Cardiac muscle cell (in vitro differentiated cells and primary cell): Measurements from ENCODE around the gene FBXO40. TPM values are rescaled to one million over a fixed set of nuclear protein-coding genes. Genes with fewer than 3 reads are reported as not detected.

Experiments used
- DNase-seq, 2 donors: peaks; one replicate each; pipeline versions ENCODE4 v3.0.0 to v3.0.0-alpha.2; 2010 to 2017; ENCODE audit warnings: low read depth in 1 of 2, low spot score in 1 of 2
- H3K27ac ChIP-seq: fragments of 200-600 bp; sonication (generic); 2 replicates; pipeline ENCODE4 v1.5.1; 2016
- H3K27me3 ChIP-seq: fragments of 200-600 bp; sonication (generic); 2 replicates; pipeline ENCODE4 v1.6.0; 2016; ENCODE audit warnings: control low read depth
- H3K36me3 ChIP-seq: fragments of 200-600 bp; sonication (generic); 2 replicates; pipeline ENCODE4 v1.5.1; 2016; ENCODE audit warnings: control low read depth
- H3K4me1 ChIP-seq: fragments of 200-600 bp; sonication (generic); 2 replicates; pipeline ENCODE4 v1.8.1; 2017; ENCODE audit warnings: low read depth, mild to moderate bottlenecking, mixed run types
- H3K4me3 ChIP-seq: fragments of 200-600 bp; sonication (generic); 2 replicates; pipeline ENCODE4 v1.5.1; 2016; ENCODE audit warnings: mild to moderate bottlenecking
- H3K9me3 ChIP-seq: fragments of 200-600 bp; sonication (generic); 2 replicates; pipeline ENCODE4 v1.5.1; 2017; ENCODE audit warnings: low read depth, mild to moderate bottlenecking, control low read depth
- polyA plus RNA-seq: library from polyadenylated mRNA; unstranded; fragments of >200 nt; fragmentation: Nextera tagmentation; extraction: Ambion mirVana; gene quantifications from 2 replicates; pipeline ENCODE4 v1.2.1, GENCODE V29; 2016
- total RNA-seq: library from RNA; depleted of rRNA; stranded (reverse); fragments of >200 nt; gene quantifications from 2 replicates; pipeline ENCODE4 v1.2.3, GENCODE V29; 2016
- TF ChIP-seq, protein P1 (sequence below): IDR thresholded peaks from 2 replicates; pipeline ENCODE4 v1.5.1; 2012; ENCODE audit warnings: low read depth, mild to moderate bottlenecking, low read length

FBXO40 gene
- total and polyA plus RNA-seq, 2 experiments from 2014 or later, result 6.5 to 18.0 TPM

DNA sequence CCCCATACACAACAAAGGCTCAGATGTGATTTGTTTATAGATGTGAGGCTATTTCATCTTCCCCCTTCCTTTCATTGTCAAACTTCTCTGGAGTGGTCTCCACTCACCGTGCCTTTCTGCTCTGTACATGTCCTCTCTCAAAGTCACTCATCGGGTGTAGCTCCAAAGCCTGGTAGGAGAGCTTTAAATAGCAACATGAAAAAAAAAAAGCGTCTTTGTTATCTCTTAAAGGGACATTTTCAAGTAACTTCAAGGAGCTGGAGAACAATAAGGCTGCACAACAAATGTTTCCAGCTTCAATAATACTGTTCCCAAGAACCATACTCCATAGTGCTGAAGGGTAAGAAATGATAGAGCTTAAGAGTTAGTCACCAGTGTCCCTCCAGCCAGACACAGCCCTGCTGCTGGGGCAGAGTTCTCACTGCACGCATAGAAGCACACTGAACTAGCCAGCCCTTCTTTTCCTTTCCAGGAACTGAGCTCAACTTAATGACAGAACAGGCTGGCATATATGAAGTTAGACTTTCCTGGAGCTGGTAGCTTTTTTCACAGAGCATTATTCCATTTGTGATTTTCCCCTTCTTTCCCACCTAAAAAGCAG lies 8.1 kb downstream of the FBXO40 start:
- Histone ChIP-seq H3K27ac (peak overlapping the region; percentile 75), H3K4me1 (peaks cover 39% of the 10 kb centered on the region), H3K4me3 (no peak overlapping the region), H3K36me3 (no peaks in the 10 kb centered on the region), H3K27me3 (no peaks in the 10 kb centered on the region), H3K9me3 (no peaks in the 10 kb centered on the region)
- DNase-seq, result peak; percentile 4 to 86
- TF ChIP-seq, protein P1, sequence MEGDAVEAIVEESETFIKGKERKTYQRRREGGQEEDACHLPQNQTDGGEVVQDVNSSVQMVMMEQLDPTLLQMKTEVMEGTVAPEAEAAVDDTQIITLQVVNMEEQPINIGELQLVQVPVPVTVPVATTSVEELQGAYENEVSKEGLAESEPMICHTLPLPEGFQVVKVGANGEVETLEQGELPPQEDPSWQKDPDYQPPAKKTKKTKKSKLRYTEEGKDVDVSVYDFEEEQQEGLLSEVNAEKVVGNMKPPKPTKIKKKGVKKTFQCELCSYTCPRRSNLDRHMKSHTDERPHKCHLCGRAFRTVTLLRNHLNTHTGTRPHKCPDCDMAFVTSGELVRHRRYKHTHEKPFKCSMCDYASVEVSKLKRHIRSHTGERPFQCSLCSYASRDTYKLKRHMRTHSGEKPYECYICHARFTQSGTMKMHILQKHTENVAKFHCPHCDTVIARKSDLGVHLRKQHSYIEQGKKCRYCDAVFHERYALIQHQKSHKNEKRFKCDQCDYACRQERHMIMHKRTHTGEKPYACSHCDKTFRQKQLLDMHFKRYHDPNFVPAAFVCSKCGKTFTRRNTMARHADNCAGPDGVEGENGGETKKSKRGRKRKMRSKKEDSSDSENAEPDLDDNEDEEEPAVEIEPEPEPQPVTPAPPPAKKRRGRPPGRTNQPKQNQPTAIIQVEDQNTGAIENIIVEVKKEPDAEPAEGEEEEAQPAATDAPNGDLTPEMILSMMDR, result no peak

DNA sequence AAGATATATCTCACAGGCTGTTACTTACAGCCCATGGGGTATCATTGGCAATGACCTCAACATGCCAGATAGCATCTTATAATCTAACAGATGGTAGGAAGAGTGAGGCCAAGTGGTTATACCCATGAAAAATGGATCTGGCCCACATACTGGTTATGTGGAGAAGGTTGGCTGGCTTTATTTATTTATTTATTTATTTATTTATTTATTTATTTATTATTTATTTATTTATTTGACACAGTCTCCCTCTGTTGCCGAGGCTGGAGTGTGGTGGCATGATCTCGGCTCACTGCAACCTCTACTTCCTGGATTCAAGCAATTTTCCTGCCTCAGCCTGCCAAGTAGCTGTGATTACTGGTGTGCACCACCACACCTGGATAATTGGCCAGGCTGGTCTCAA lies 11.6 kb downstream of the FBXO40 start:
- no peak overlapping the region for H3K27ac ChIP-seq
- TF ChIP-seq, protein P1, result no peak
- no peak overlapping the region for H3K4me3 ChIP-seq
- no peak for DNase-seq
- no peaks in the 10 kb centered on the region for H3K36me3 ChIP-seq
- H3K9me3 ChIP-seq, result no peaks in the 10 kb centered on the region
- peaks cover 39% of the 10 kb centered on the region for H3K4me1 ChIP-seq
- H3K27me3 ChIP-seq, result no peaks in the 10 kb centered on the region

DNA sequence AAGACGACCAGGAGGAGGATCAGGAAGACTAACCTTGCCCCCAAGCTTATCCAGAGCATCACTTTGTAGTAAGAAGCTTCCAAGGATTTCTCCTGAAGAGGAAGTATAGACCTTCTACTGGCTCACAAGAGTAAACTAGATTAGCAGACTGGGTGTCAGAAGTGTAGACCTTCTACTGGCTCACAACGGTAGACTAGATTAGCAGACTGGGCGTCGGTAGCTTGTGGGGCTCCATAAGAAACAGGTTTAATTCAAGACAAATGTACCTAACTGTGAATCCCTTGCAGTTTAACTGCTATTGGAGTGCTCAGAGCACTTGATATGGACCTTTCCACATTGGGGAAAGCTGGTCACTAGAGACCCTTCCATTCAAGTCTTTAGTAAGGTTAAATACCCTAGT lies 12.9 kb downstream of the FBXO40 start:
- H3K27me3 ChIP-seq, result no peaks in the 10 kb centered on the region
- no peak for DNase-seq
- no peaks in the 10 kb centered on the region for H3K9me3 ChIP-seq
- no peak overlapping the region for H3K27ac ChIP-seq
- peaks cover 33% of the 10 kb centered on the region for H3K4me1 ChIP-seq
- TF ChIP-seq, protein P1, result no peak
- no peaks in the 10 kb centered on the region for H3K36me3 ChIP-seq
- H3K4me3 ChIP-seq, result no peak overlapping the region

DNA sequence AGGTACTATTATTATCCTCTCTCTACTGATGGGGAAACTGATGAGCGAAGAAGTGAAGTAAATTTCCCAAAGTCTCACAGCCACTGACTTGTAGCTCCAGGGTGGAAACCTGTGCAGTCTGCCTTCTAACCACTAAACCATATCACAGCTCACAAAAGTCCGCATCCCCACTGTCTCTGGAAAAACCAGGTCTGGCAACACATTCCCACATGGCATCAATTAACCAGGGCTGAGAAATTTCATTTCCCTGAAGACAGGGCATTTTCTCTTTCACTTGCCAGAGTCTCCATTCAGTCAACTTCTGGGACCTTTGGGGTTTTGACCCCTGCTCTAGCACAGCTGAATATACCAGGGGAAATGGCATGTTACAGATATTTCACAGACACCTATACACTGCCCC lies 26.5 kb downstream of the FBXO40 start:
- Histone ChIP-seq H3K27ac (no peak overlapping the region), H3K4me1 (peaks cover 5% of the 10 kb centered on the region), H3K4me3 (no peak overlapping the region), H3K9me3 (no peaks in the 10 kb centered on the region), H3K27me3 (no peaks in the 10 kb centered on the region), H3K36me3 (no peaks in the 10 kb centered on the region)
- TF ChIP-seq, protein P1, result no peak
- no peak for DNase-seq

DNA sequence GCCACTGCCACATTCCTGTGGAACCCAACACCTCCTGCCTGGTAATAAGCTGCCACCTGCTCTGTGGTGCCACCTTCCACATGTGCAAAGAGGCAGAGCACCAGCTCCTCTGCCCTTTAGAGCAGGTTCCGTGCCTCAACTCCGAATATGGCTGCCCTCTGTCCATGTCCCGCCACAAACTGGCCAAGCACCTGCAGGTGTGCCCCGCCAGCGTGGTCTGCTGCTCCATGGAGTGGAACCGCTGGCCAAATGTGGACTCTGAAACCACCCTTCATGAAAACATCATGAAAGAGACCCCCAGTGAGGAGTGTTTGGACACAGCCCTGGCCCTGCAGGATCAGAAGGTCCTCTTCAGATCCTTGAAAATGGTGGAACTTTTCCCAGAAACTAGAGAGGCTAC lies 28.3 kb downstream of the FBXO40 start:
- Histone ChIP-seq H3K36me3 (no peaks in the 10 kb centered on the region), H3K4me1 (peaks cover 8% of the 10 kb centered on the region), H3K27ac (no peak overlapping the region), H3K4me3 (no peak overlapping the region), H3K27me3 (no peaks in the 10 kb centered on the region), H3K9me3 (no peaks in the 10 kb centered on the region)
- TF ChIP-seq, protein P1, result no peak
- no peak for DNase-seq
